Measurements from ENCODE around the gene ETV6.

Gene ETV6

GRCh38 chr12:11717519-11717961 lies 68.1 kb downstream of the ETV6 start:
- no peak for DNase-seq (ENCODE audit: low read depth in 3 of 3)

DNA sequence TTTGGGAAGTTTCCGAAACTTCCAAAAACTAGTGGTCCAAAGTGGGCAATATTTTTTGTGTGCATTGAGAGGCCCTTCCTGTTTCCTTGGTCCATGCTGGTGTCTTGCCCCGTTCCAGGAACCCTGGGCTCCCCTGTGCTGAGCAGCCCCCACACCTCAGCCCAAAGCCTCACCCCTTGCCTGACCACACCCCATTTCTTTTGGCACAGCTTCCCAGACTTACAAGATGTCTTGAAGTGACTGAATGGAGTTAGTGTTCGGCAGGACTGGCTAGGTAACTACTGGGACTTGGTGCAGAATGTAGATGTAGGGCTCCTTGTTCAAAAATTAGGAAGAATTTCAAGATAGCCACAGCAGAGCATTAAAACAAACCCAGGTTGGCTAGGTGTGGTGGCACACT lies 68.6 kb downstream of the ETV6 start:
- DNase-seq (ENCODE audit: low read depth in 3 of 3), result no peak

- no peak for DNase-seq (ENCODE audit: low read depth in 3 of 3)
Measured at GRCh38 chr12:11718768-11719253, 69.3 kb downstream of the ETV6 start.

DNA sequence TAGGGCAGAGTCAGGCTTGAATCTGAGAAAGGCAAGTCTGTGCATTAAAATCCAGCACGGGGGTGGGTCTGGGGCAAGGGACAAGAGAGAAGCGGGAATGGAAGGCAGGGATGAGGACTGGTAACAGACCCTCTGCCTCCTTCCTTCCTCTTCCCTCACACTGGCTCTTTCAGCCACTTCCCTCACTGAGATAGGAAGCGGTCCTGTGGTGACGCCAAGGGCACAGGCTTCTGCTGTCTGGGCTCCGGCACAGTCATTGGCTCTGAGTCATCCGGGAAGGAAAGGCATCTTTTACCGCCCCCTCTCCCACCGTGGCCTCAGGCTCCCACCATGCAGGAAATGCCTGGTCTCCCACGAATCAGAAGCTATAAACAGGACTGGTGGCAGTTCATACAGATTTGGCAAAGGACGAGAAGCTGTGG lies 70.2 kb downstream of the ETV6 start:
- DNase-seq (ENCODE audit: low read depth in 3 of 3), result peak in 1 of 3 experiments; percentile 42

- no peak for DNase-seq (ENCODE audit: low read depth in 3 of 3)
Measured at GRCh38 chr12:11722071-11722470, 72.6 kb downstream of the ETV6 start.

GRCh38 chr12:11722578-11723138 lies 73.2 kb downstream of the ETV6 start:
- DNase-seq (ENCODE audit: low read depth in 3 of 3), result no peak

- no peak for DNase-seq (ENCODE audit: low read depth in 3 of 3)
Measured at GRCh38 chr12:11723993-11724392, 74.5 kb downstream of the ETV6 start.

- DNase-seq (ENCODE audit: low read depth in 3 of 3), result no peak
Measured at GRCh38 chr12:11724888-11725311, 75.4 kb downstream of the ETV6 start.

DNA sequence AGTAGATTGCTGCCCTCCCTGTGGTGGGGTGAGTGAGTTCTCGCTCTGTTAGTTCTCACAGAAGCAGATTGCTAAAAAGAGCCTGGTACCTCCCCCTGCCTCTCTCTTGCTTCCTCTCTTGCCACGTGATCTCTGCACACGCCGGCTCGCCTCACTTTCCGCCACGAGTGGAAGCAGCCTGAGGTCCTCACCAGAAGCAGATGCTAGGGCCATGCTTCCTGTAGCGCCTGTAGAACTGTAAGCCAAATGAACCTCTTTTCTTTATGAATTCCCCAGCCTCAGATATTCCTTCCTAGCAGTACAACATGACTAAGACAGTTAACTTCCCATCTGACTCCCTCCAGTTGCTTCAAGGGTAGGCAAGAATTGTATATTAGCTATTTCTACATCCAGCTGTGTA lies 76.2 kb downstream of the ETV6 start:
- no peak for DNase-seq (ENCODE audit: low read depth in 3 of 3)

- DNase-seq (ENCODE audit: low read depth in 3 of 3), result no peak
Measured at GRCh38 chr12:11726659-11727058, 77.2 kb downstream of the ETV6 start.

DNA sequence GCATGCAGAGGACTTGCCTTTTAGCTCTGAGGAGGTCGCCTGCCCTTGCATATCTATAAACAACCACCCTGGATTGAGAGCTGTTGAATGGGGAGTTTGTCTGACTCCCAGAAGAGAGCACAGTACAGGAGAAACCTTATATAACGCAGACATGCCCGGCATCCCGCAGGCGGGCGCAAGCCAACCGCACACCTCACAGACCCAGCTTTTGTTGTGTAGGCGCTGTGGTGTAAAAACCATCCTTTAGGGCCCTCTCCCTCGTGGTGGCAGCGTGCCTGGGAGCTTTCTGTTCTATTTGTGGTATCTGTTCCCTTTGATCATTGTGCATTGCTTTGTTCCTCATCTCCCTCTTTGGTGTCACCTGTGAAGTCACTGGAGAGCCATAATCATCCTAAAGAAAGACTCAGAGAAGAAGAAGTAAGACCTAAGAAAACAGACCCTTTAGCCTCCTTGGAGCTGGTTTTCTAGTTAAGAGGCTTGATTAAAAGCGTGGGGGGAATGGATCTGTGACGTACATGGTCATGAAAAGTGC lies 77.7 kb downstream of the ETV6 start:
- DNase-seq (ENCODE audit: low read depth in 3 of 3), result peak; percentile 21 to 66 (median 30)

DNA sequence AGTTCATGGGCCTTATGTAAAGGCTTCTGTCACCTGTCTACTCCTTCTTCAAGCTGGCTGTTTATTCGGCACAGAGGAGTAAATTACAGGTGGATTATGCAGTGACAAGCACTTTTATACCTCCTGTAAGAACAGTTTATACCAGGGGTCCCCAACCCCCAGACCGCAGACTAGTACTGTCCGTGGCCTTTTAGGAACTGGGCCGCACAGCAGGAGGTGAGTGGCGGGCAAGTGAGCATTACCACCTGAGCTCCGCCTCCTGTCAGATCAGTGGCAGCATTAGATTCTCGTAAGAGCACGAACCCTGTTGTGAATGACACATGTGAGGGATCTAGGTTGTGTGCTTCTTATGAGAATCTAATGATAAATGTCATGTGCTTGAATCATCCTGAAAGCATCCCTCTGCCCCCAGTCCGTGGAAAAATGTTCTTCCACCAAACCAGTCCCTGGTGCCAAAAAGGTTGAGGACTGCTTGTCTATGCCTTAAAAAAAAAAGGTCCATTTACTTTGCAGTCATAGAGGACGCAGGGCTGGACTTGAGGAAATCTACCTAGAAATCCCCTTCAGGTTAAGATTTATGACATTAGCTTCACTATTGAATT lies 78.8 kb downstream of the ETV6 start:
- DNase-seq (ENCODE audit: low read depth in 3 of 3), result no peak

DNA sequence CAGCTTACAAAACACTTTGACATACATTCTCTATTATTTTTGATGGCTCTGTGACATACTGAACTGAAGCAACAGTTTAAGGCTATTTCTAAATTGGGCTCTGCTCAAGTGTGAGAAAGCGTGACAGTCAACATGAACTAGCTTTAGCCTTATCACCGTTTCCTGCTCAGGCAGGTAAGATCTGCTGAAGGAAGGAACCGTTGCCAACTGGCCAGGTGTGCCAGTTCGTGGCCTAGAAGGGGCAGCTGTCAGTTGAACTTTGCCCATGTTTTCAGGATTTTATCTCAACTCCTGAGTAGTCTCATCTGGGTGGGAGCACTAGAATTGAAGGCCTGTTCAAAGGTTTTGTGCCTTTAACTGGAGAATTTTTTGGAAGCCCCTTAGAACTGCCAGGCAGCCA lies 79.5 kb downstream of the ETV6 start:
- no peak for DNase-seq (ENCODE audit: low read depth in 3 of 3)

GRCh38 chr12:11729439-11730150 lies 80.1 kb downstream of the ETV6 start:
- no peak for DNase-seq (ENCODE audit: low read depth in 3 of 3)

GRCh38 chr12:11730299-11731041 lies 81.0 kb downstream of the ETV6 start:
- DNase-seq (ENCODE audit: low read depth in 3 of 3), result no peak

DNA sequence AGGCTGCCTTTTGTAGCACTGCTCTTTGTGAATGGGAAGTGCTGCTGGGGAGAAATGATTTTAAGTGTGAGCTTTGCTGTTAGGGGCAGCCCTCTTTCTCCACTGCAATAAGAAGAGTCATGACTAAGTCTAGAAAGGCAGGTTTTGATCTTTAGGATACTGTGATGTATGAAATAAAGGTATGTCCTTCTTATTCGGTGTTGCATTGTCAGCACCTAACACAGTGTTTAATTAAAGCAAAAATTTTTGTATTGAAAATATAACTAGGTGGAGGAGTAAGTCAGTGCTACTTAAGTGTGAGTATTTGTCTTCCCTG lies 81.5 kb downstream of the ETV6 start:
- no peak for DNase-seq (ENCODE audit: low read depth in 3 of 3)

DNA sequence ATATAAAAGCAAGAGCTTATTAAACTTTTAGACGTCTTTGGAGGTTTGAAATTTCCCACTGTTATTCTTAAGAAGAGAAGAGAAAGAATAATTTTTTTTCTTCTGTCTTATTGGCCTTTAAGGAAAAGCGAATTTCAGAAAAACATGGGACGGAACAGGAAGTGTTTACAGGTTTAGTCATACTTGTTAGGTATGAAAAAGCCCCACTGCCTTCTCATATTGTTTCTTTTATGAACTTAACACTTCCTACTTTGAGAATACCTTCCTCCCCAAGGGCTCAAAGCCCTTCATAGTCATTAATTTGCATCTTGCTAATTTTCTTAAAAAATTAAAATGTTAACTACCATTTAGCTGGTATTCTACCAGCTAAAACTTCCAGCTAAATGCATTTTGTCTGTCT lies 82.0 kb downstream of the ETV6 start:
- no peak for DNase-seq (ENCODE audit: low read depth in 3 of 3)

DNA sequence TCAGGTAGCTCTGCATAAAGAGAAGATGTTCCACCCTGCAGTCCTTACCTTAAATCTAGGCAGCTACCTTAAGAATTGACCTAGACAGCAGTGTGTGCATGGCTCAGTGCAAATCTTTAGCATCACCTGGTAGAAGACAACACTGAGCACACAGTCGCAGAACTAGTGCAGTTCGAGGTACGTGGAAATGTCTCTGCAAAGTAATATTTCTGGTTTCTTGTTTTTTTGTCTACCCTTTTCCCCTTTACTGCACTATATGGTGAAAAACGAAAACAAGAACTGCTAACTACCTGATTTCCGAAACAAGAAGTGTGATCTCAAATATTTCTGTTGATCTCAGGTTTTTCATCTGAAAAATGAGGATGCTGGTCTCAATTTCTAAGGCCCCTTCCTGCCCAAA lies 82.5 kb downstream of the ETV6 start:
- no peak for DNase-seq (ENCODE audit: low read depth in 3 of 3)

GRCh38 chr12:11732715-11733114 lies 83.2 kb downstream of the ETV6 start:
- DNase-seq (ENCODE audit: low read depth in 3 of 3), result no peak

DNA sequence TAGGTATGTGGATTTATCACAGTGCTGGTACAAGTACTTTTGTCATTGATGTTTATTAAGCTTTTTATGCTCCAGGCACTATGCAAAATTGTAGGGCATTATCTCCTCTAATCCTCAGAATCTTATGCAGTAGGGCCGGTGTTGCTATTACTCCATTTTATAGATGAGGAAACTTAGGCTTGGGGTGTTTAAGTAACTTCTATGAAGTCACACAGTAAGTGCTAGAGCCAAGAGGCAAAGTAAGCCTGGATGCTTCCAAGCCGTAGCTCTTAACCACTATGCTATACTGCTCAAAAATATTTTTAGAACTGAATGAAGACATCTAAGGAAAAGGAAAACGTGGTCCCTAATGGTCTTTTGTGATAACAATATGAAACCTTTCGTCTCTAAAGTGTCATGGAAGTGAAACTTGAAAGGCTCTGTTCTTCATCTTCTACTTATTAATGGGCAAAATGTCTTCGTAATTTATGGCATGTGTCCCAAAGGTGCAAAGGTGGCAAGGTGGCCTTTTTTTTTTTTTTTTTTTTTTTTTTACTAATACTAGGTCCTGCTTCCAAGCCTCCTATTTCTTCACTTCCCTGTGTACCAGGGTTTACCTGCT lies 85.2 kb downstream of the ETV6 start:
- DNase-seq (ENCODE audit: low read depth in 3 of 3), result no peak

GRCh38 chr12:11738450-11738849 lies 89.0 kb downstream of the ETV6 start:
- DNase-seq (ENCODE audit: low read depth in 3 of 3), result no peak
